ENCODE results near the gene TAS1R3.

Gene TAS1R3

GRCh38 chr1:1295154-1295923, 35.7 kb upstream of the TAS1R3 start:
- no peak for DNase-seq

GRCh38 chr1:1296070-1297061, 34.7 kb upstream of the TAS1R3 start:
- DNase-seq = no peak

- no peak for DNase-seq
These were observed 33.2 kb upstream of the TAS1R3 start for GRCh38 chr1:1297802-1298424.

GRCh38 chr1:1298861-1299685, 32.0 kb upstream of the TAS1R3 start:
- DNase-seq = peak; percentile 97

- peak; percentile 69 for DNase-seq
These were observed 31.3 kb upstream of the TAS1R3 start for GRCh38 chr1:1299686-1300351.

GRCh38 chr1:1300352-1300739, 30.7 kb upstream of the TAS1R3 start:
- DNase-seq = no peak

GRCh38 chr1:1302006-1302430, 29.1 kb upstream of the TAS1R3 start:
- peak; percentile 46 for DNase-seq

- peak; percentile 83 for DNase-seq
These were observed 28.1 kb upstream of the TAS1R3 start for GRCh38 chr1:1302951-1303509.

- DNase-seq = peak; percentile 61
These were observed 27.3 kb upstream of the TAS1R3 start for GRCh38 chr1:1303736-1304135.

- peak; percentile 99 for DNase-seq
These were observed 26.5 kb upstream of the TAS1R3 start for GRCh38 chr1:1304331-1305299.

GRCh38 chr1:1305300-1306069, 25.6 kb upstream of the TAS1R3 start:
- DNase-seq = peak; percentile 96

GRCh38 chr1:1306070-1306660, 24.9 kb upstream of the TAS1R3 start:
- DNase-seq = peak; percentile 79

GRCh38 chr1:1306661-1307260, 24.3 kb upstream of the TAS1R3 start:
- no peak for DNase-seq

- DNase-seq = peak; percentile 53
These were observed 23.7 kb upstream of the TAS1R3 start for GRCh38 chr1:1307261-1307922.

- DNase-seq = peak; percentile 96
These were observed 22.9 kb upstream of the TAS1R3 start, which contains the start of the genes ACAP3 and PUSL1 for GRCh38 chr1:1307923-1308755. TSS of gene ACAP3 (minus strand) at chr1:1307930. CDS start at chr1:1307815, 115 bp downstream. TSS of gene PUSL1 (plus strand) at chr1:1308597. CDS start at chr1:1308644, 47 bp downstream.

- no peak for DNase-seq
These were observed 22.3 kb upstream of the TAS1R3 start for GRCh38 chr1:1308756-1309250.
